Karpas-422 (cell line): Measurements from ENCODE around the gene LIPC. TPM values are rescaled to one million over a fixed set of nuclear protein-coding genes. Genes with fewer than 3 reads are reported as not detected.

ENCODE experiments used
- DNase-seq: peaks from one replicate; pipeline ENCODE4 v3.0.0-alpha.2; 2015
- H2AFZ ChIP-seq: fragments of 200-600 bp; sonication (generic); 2 replicates; pipeline ENCODE4 v1.6.1; 2014; ENCODE audit warnings: antibody characterized with exemption, low read length, mixed read lengths
- H3K27ac ChIP-seq: fragments of 200-600 bp; sonication (generic); 2 replicates; pipeline ENCODE4 v1.5.1; 2014; ENCODE audit warnings: mild to moderate bottlenecking, low read length, moderate library complexity
- H3K27me3 ChIP-seq: fragments of 200-600 bp; sonication (generic); 2 replicates; pipeline ENCODE4 v1.6.1; 2014; ENCODE audit warnings: low read length, mixed read lengths
- H3K36me3 ChIP-seq: fragments of 200-600 bp; sonication (generic); 2 replicates; pipeline ENCODE4 v1.6.1; 2014; ENCODE audit warnings: low read length, mixed read lengths; ENCODE audit not compliant: insufficient read depth
- H3K4me1 ChIP-seq: fragments of 200-600 bp; sonication (generic); 2 replicates; pipeline ENCODE4 v1.6.1; 2014; ENCODE audit warnings: mild to moderate bottlenecking, low read length, mixed read lengths
- H3K4me2 ChIP-seq: fragments of 200-600 bp; sonication (generic); 2 replicates; pipeline ENCODE4 v1.6.1; 2014; ENCODE audit warnings: low read length, low read depth, mild to moderate bottlenecking; ENCODE audit not compliant: poor library complexity, severe bottlenecking
- H3K4me3 ChIP-seq: fragments of 200-600 bp; sonication (generic); 2 replicates; pipeline ENCODE4 v1.5.1; 2014; ENCODE audit warnings: mild to moderate bottlenecking, antibody characterized with exemption, low read length, mixed read lengths
- H3K79me2 ChIP-seq: fragments of 200-600 bp; sonication (generic); 2 replicates; pipeline ENCODE4 v1.6.1; 2014; ENCODE audit warnings: mild to moderate bottlenecking, low read length, mixed read lengths
- H3K9ac ChIP-seq: fragments of 200-600 bp; sonication (generic); 2 replicates; pipeline ENCODE4 v1.6.0; 2014; ENCODE audit warnings: low read length
- H3K9me2 ChIP-seq: fragments of 200-600 bp; sonication (generic), shearing (Covaris generic); replicated peaks from 2 replicates; pipeline ENCODE4 v1.6.0; 2014; ENCODE audit warnings: mild to moderate bottlenecking, low read length, moderate library complexity; ENCODE audit not compliant: insufficient read depth
- H3K9me3 ChIP-seq: fragments of 300-700, 200-600 bp; sonication (generic); 2 replicates; pipeline ENCODE4 v1.6.1; 2014; ENCODE audit warnings: low read length, mixed read lengths
- H4K20me1 ChIP-seq: fragments of 200-600 bp; sonication (generic); 2 replicates; pipeline ENCODE4 v1.6.1; 2014; ENCODE audit warnings: mild to moderate bottlenecking, antibody characterized with exemption, low read length, low read depth; ENCODE audit not compliant: insufficient read depth
- total RNA-seq: library from RNA; depleted of rRNA; stranded (reverse); fragments of >200 nt; shearing (Covaris generic); gene quantifications from 2 replicates; pipeline ENCODE4 v1.2.3, GENCODE V29; 2014; ENCODE audit warnings: low replicate concordance

LIPC gene
- total RNA-seq, 1 experiment from 2014 or later: not detected

DNA sequence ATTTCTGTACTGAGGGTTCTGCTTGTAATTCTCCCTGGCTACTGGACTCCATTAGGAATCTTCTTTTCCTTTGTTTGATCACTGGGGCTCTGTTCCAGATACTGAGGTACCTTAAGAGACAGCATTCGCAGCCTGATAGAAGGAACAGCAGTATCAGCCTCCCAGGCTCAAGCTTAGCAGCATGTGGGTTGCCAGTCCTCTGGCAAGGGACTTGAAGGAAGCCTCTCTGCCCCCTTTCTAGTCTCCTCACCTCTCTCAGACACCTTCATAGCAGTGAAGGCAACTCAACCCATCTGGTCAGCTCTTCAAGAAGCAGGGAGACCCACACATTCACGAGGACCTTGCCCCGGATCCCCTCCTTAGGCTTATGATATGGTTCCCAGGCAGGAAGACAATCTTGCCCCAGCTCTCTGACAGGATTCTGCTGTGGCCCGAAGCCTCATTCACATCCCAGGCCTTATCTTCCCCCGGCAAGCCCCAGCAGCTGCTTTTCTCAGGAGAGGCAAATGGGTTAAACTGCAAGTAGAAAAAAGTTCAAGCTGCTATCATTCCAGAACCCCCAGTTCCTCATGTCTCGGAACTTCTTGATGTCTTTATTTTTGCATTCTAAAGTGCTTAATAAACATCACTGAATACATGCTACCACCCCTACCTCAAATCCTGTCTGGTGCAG, 153.1 kb downstream of the LIPC start:
- no peaks in the 10 kb centered on the region for H4K20me1 ChIP-seq
- no peak overlapping the region for H2AFZ ChIP-seq
- H3K79me2 ChIP-seq: no peaks in the 10 kb centered on the region
- DNase-seq: no peak
- no peak overlapping the region for H3K27ac ChIP-seq
- H3K4me2 ChIP-seq: no peak overlapping the region
- peaks cover 4% of the 10 kb centered on the region for H3K9me3 ChIP-seq
- H3K27me3 ChIP-seq: no peaks in the 10 kb centered on the region
- no peaks in the 10 kb centered on the region for H3K9me2 ChIP-seq
- peaks cover 5% of the 10 kb centered on the region; the same call in 1 of the 2 replicates for H3K36me3 ChIP-seq
- H3K4me3 ChIP-seq: no peak overlapping the region
- peaks cover 23% of the 10 kb centered on the region for H3K4me1 ChIP-seq
- no peak overlapping the region for H3K9ac ChIP-seq

GRCh38 chr15:58585693-58586443, 154.1 kb downstream of the LIPC start:
- Histone ChIP-seq H3K9me3 (peaks cover 4% of the 10 kb centered on the region), H3K9ac (no peak overlapping the region), H3K4me2 (peak overlapping the region; percentile 40), H3K27ac (no peak overlapping the region), H3K27me3 (no peaks in the 10 kb centered on the region), H3K9me2 (no peaks in the 10 kb centered on the region), H2AFZ (no peak overlapping the region), H3K4me3 (no peak overlapping the region), H3K79me2 (no peaks in the 10 kb centered on the region), H4K20me1 (no peaks in the 10 kb centered on the region), H3K4me1 (peaks cover 23% of the 10 kb centered on the region), H3K36me3 (peaks cover 5% of the 10 kb centered on the region; the same call in 1 of the 2 replicates)
- DNase-seq: peak; percentile 44

- no peak overlapping the region for H3K27ac ChIP-seq
- H2AFZ ChIP-seq: no peak overlapping the region
- DNase-seq: no peak
- peaks cover 5% of the 10 kb centered on the region; the same call in 1 of the 2 replicates for H3K36me3 ChIP-seq
- H3K79me2 ChIP-seq: no peaks in the 10 kb centered on the region
- no peak overlapping the region for H3K4me2 ChIP-seq
- H3K4me1 ChIP-seq: peaks cover 23% of the 10 kb centered on the region
- H3K27me3 ChIP-seq: no peaks in the 10 kb centered on the region
- H4K20me1 ChIP-seq: no peaks in the 10 kb centered on the region
- no peak overlapping the region for H3K4me3 ChIP-seq
- peaks cover 4% of the 10 kb centered on the region for H3K9me3 ChIP-seq
- H3K9ac ChIP-seq: no peak overlapping the region
- H3K9me2 ChIP-seq: no peaks in the 10 kb centered on the region
These were observed 155.7 kb downstream of the LIPC start for GRCh38 chr15:58587486-58587885.

DNA sequence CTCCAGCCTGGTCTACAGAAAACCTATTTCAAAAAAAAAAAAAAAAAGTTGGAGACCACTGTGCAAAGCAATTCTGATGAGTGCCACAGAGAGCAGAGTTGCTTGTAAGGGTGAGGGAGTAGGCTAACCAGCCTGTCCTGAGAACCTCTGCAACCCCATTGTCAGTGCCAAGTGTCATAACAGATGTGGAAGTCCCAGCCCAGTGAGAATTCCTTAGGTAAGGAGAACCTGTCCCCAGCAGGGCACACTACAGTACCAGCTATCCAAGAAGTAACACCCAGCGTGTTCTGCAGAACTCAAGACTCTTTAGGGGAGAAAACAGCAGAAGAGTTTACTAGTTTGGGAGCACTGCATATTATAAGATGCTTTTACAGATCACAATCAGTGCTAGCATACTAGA, 156.3 kb downstream of the LIPC start:
- no peak overlapping the region for H3K9ac ChIP-seq
- no peaks in the 10 kb centered on the region for H3K9me2 ChIP-seq
- no peak overlapping the region for H3K4me3 ChIP-seq

GRCh38 chr15:58589047-58589446, 157.3 kb downstream of the LIPC start:
- Histone ChIP-seq H3K36me3 (peaks cover 10% of the 10 kb centered on the region; the same call in 1 of the 2 replicates), H3K27me3 (no peaks in the 10 kb centered on the region), H4K20me1 (no peaks in the 10 kb centered on the region), H3K27ac (no peak overlapping the region), H3K9ac (no peak overlapping the region), H3K79me2 (no peaks in the 10 kb centered on the region), H3K9me2 (no peaks in the 10 kb centered on the region), H3K4me3 (no peak overlapping the region), H2AFZ (no peak overlapping the region), H3K4me2 (no peak overlapping the region), H3K4me1 (peaks cover 23% of the 10 kb centered on the region), H3K9me3 (no peaks in the 10 kb centered on the region)
- DNase-seq: no peak

More for the DNA sequence above, 156.3 kb downstream of the LIPC start:
- no peaks in the 10 kb centered on the region for H3K79me2 ChIP-seq
- H3K36me3 ChIP-seq: peaks cover 5% of the 10 kb centered on the region; the same call in 1 of the 2 replicates
- peaks cover 4% of the 10 kb centered on the region for H3K9me3 ChIP-seq
- peaks cover 23% of the 10 kb centered on the region for H3K4me1 ChIP-seq
- H4K20me1 ChIP-seq: no peaks in the 10 kb centered on the region
- no peak overlapping the region for H3K27ac ChIP-seq
- no peak overlapping the region for H3K4me2 ChIP-seq
- no peaks in the 10 kb centered on the region for H3K27me3 ChIP-seq
- H2AFZ ChIP-seq: no peak overlapping the region
- no peak for DNase-seq

DNA sequence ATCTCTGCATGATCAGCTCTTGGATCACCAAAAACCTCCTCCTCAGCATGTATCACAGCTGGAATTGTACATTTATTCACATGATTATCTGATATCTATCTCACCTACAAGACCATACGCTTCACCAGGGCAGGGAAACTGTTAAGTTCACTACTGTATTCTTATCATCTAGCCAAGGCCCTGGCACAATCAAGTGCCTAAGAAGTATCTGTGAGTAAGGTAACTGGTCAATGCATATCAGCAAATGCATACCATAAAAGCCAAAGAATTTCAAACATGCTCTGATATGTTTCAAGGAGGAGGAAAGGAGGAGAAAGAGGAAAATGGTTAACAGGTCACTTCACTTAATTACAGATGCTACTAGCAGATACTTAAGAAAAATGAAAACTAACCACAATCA, 158.4 kb downstream of the LIPC start:
- Histone ChIP-seq H3K27ac (no peak overlapping the region), H2AFZ (no peak overlapping the region), H3K9ac (no peak overlapping the region), H3K4me3 (no peak overlapping the region), H4K20me1 (no peaks in the 10 kb centered on the region), H3K4me1 (peaks cover 22% of the 10 kb centered on the region), H3K4me2 (no peak overlapping the region), H3K9me2 (no peaks in the 10 kb centered on the region), H3K79me2 (no peaks in the 10 kb centered on the region), H3K9me3 (no peaks in the 10 kb centered on the region), H3K36me3 (peaks cover 10% of the 10 kb centered on the region), H3K27me3 (no peaks in the 10 kb centered on the region)
- no peak for DNase-seq

DNA sequence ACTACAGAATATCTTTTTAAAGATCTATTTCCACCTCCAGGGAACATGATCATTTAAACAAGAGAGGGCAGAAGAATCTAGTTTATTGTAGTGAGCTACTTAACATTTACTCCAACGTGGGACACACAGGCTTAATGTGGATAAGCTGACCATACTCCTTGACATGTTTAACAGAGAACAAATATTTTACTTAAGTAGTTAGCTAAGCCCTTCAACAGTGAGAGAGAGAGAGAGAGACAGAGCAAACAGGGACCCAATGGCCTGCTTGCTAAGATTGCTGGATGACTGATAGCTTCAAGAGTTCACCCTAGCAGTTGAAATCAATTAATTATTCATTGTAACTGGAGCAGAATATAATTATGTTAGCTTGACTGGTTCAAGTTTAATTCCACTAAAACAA, 159.1 kb downstream of the LIPC start:
- Histone ChIP-seq H2AFZ (no peak overlapping the region), H3K36me3 (peaks cover 17% of the 10 kb centered on the region), H3K27me3 (no peaks in the 10 kb centered on the region), H3K79me2 (no peaks in the 10 kb centered on the region), H3K4me1 (peaks cover 15% of the 10 kb centered on the region), H4K20me1 (no peaks in the 10 kb centered on the region), H3K9me2 (no peaks in the 10 kb centered on the region), H3K27ac (no peak overlapping the region), H3K4me2 (no peak overlapping the region), H3K4me3 (no peak overlapping the region), H3K9ac (no peak overlapping the region), H3K9me3 (no peaks in the 10 kb centered on the region)
- no peak for DNase-seq

DNA sequence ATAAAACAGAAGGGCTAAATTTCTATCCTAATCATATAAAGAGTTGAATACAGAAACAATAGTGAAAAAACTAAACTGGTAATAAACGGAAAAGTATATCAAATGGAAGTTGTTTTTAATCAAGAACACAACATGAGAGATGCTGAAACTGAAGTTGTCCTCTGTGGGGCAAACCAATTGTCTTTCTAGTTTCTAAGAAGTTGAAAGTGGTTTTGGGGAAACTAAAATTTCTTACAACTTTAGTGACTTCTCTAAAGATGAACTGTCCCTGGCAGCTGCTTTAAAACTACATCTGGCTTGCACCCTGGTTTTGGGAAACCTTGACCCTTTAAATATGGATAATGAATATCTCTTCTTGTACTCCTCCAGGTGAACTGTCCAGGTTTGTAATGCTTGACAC, 162.1 kb downstream of the LIPC start:
- Histone ChIP-seq H3K4me2 (no peak overlapping the region), H3K9me2 (no peaks in the 10 kb centered on the region), H2AFZ (no peak overlapping the region)

More for the DNA sequence above, 162.1 kb downstream of the LIPC start:
- no peak overlapping the region for H3K4me3 ChIP-seq
- no peak overlapping the region for H3K27ac ChIP-seq
- H3K9me3 ChIP-seq: no peaks in the 10 kb centered on the region
- no peaks in the 10 kb centered on the region for H3K4me1 ChIP-seq
- no peak overlapping the region for H3K9ac ChIP-seq
- peaks cover 33% of the 10 kb centered on the region for H3K36me3 ChIP-seq
- DNase-seq: no peak
- no peaks in the 10 kb centered on the region for H4K20me1 ChIP-seq
- H3K79me2 ChIP-seq: no peaks in the 10 kb centered on the region
- no peaks in the 10 kb centered on the region for H3K27me3 ChIP-seq
